ENCODE data around the gene CILP2. TPM values are rescaled to one million over a fixed set of nuclear protein-coding genes. Genes with fewer than 3 reads are reported as not detected.
A peak's percentile ranks its signal among the peaks of the same experiment; 100 is the strongest.

Gene CILP2
- total RNA-seq, 1 donor from 2014 or later, result 0.12 TPM

DNA sequence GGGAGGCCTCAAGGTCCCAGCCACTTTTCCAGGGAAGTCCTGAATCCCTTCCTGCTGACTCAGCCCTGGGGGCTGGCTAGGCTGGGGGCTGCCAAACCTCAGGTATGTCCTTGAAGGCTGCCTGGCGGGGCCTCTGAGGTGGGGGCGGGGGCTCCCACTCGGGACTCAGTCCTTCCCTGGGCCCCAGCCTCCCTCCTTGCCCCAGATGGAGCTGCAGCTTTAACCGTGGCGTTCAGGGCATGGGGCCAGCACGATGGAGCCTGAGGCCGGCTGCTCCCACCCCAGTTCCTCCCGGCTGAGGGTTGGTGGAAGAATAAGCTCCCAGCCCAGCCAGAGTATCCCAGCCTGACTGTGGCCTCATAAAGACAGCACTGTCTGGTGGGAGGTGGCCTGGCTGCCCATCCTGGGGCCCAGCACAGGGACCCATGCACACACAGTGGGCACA is 12.4 kb downstream of the CILP2 start:
- Histone ChIP-seq H3K27ac (no peak overlapping the region), H3K4me3 (no peak overlapping the region), H3K36me3 (no peaks in the 10 kb centered on the region), H3K27me3 (ENCODE audit: low read depth) (peaks cover 32% of the 10 kb centered on the region), H3K9me3 (no peaks in the 10 kb centered on the region), H3K4me1 (no peaks in the 10 kb centered on the region)
- no peak for ATAC-seq
- intact Hi-C loops (cut with DNase I), result no loop called here
- no peak for DNase-seq
- TF ChIP-seq, protein P1, sequence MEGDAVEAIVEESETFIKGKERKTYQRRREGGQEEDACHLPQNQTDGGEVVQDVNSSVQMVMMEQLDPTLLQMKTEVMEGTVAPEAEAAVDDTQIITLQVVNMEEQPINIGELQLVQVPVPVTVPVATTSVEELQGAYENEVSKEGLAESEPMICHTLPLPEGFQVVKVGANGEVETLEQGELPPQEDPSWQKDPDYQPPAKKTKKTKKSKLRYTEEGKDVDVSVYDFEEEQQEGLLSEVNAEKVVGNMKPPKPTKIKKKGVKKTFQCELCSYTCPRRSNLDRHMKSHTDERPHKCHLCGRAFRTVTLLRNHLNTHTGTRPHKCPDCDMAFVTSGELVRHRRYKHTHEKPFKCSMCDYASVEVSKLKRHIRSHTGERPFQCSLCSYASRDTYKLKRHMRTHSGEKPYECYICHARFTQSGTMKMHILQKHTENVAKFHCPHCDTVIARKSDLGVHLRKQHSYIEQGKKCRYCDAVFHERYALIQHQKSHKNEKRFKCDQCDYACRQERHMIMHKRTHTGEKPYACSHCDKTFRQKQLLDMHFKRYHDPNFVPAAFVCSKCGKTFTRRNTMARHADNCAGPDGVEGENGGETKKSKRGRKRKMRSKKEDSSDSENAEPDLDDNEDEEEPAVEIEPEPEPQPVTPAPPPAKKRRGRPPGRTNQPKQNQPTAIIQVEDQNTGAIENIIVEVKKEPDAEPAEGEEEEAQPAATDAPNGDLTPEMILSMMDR (IDR thresholded peaks at IDR 0.05), result no peak

DNA sequence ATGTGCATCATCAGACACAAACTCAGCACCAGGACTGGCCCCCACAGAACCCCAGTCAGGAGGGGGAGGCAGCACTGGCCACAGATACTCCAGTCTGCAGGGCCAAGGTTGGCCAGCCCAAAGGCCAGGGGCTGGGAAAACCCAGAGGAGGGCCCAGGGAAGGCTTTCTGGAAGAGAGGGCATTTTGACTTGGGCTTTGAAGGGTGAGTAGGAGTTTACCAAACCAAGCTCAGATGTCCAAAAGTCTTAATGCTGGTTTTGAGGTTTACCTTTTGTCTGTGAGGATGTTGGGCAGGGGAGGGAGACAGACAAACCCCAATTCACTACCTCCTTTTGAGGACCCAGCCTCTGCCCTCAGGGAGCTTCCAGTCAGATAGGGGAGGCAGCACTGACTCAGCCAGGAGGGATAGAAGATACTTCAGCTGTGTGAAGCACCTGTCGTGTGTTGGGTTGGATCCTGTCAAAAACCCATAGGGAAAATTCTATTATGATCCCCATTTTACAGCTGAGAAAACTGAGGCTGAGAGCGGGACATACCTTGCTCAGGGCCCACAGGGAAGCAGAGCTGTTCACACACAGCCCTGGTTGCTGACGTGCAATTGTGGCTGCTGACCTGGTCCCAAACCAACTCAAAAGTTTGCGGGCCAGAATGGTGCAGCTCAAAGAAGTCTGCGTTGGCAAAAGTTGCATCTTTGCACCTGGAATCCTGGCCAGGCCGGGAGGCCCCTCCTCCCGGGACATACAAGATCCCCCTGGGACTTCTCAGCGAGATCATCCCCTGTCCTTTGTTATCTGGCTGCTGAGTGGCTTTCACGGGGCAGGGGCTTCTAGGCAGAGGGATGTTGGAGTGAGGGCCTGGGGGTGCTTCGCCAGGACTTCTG is 13.1 kb downstream of the CILP2 start:
- Histone ChIP-seq H3K36me3 (no peaks in the 10 kb centered on the region), H3K27ac (no peak overlapping the region), H3K27me3 (ENCODE audit: low read depth) (peaks cover 31% of the 10 kb centered on the region), H3K4me1 (no peaks in the 10 kb centered on the region), H3K4me3 (no peak overlapping the region), H3K9me3 (no peaks in the 10 kb centered on the region)
- TF ChIP-seq, protein P1 (IDR thresholded peaks at IDR 0.05), result no peak
- no peak for DNase-seq
- no peak for ATAC-seq
- intact Hi-C loops (cut with DNase I), result no loop called here

DNA sequence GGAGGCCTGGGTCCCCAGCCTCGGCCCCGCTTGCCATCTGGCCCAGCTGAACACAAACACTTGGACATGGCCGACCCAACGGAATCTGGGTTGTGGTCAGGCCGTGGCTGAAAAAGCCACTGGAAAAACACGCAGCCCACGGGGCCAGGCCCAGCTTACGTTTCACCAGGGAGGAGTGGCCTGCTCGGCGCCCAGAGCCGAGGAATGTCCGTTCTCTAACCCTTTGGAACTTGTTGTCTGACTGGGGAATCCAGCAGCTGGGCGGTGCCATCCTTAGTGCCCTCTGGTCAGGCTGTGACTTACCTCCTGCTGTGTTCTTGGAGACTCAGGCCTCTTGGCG is 13.8 kb downstream of the CILP2 start:
- intact Hi-C loops (cut with DNase I), result no loop called here
- H3K27me3 ChIP-seq (ENCODE audit: low read depth), result peaks cover 25% of the 10 kb centered on the region
- no peak overlapping the region for H3K27ac ChIP-seq
- H3K4me1 ChIP-seq, result no peaks in the 10 kb centered on the region
- H3K4me3 ChIP-seq, result no peak overlapping the region
- no peaks in the 10 kb centered on the region for H3K9me3 ChIP-seq
- no peak for DNase-seq
- H3K36me3 ChIP-seq, result no peaks in the 10 kb centered on the region
- ATAC-seq, result no peak
- TF ChIP-seq, protein P1 (IDR thresholded peaks at IDR 0.05), result no peak

DNA sequence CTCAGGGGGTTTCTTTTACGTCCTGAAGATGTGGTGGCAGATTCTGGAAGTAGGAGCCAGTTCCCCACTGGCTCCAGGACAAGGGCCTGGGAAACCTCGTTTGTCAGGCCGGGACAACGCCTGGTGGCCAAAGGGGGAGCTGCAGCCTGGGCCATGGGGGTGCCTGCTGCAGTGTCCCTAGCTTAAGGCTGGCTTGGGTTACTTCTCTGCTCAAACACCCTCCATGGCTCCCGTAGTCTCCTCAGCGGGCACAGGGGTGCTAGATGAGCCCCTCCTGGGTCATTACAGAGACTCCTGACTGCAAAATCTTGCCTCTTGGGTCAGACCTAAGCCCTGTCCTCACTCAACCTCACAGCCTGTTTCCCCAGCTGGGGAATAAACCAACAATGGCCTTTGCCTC is 14.7 kb downstream of the CILP2 start:
- no peak overlapping the region for H3K27ac ChIP-seq
- ATAC-seq (peak; percentile 25 to 44), DNase-seq (no peak)
- intact Hi-C loops (cut with DNase I), result no loop called here
- no peaks in the 10 kb centered on the region for H3K36me3 ChIP-seq
- no peak overlapping the region for H3K4me3 ChIP-seq
- H3K4me1 ChIP-seq, result no peaks in the 10 kb centered on the region
- peaks cover 18% of the 10 kb centered on the region for H3K27me3 ChIP-seq (ENCODE audit: low read depth)
- no peaks in the 10 kb centered on the region for H3K9me3 ChIP-seq
- TF ChIP-seq, protein P1 (IDR thresholded peaks at IDR 0.05), result peak; percentile 51

DNA sequence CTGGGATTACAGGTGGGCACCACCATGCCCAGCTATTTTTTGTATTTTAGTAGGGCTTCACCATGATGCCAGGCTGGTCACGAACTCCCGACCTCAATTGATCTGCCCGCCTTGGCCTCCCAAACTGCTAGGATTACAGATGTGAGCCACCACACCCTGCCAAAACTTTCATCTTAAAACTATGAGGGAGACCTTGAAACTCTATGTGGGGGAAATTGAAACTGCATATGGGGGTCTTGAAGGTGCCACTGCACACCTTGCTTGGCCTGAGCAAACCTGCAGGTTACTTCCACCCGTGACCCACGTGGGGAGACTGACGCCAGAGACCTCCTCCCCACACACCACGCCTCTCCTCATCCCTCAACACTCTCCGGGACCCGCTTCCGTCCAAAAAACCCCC is 15.6 kb downstream of the CILP2 start:
- TF ChIP-seq, protein P1 (IDR thresholded peaks at IDR 0.05), result no peak
- ATAC-seq, result no peak
- H3K4me1 ChIP-seq, result no peaks in the 10 kb centered on the region
- no peaks in the 10 kb centered on the region for H3K36me3 ChIP-seq
- H3K4me3 ChIP-seq, result no peak overlapping the region
- H3K9me3 ChIP-seq, result no peaks in the 10 kb centered on the region
- intact Hi-C loops (cut with DNase I), result no loop called here
- no peak for DNase-seq
- peaks cover 18% of the 10 kb centered on the region for H3K27me3 ChIP-seq (ENCODE audit: low read depth)
- H3K27ac ChIP-seq, result no peak overlapping the region

Measured in lower lobe of right lung (tissue), 2 donors.